ENCODE data around the gene RNF26.

RNF26 gene

DNA sequence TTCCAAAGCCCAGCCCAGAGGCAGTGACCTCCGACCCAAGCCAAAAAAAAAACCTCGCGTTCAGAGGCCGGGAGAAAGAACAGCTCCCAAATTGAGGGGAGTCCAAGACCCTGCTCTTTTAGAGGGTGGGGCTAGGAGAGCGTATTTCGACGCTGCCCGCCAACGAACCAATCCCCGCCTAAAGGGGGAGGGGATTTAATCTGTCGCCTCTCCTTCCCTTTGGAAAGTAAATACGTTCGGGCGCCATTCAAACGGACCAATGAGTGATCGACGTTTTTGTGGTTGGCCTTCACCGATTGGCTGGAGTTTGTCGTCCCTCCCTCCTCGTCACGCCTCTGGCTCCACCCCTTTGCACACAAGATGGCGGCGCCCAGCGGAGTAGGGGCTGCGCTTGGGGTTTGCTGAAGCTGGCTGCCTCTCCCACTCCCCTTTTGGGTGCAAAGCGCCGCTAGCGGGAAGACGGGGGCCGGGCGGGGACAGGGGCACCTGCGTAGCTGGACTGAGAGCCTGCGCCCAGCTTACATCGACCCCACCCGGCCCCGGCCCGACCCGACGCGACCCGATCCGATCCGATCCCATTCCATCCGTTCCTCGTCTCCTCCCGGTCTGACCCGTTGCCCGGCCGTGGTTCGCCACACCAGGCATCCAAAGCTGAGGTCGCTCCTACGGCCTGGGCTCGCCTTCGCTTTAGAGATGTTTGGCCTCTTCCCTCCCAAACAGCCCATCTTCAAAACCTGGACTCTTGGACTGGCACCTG is at the start of gene RNF26:
Gene RNF26 (plus strand): TSS at position 354 of the 757 bp plus-strand sequence. CDS start 596 bp downstream, outside the sequence.
- DNase-seq: peak; percentile 94

DNA sequence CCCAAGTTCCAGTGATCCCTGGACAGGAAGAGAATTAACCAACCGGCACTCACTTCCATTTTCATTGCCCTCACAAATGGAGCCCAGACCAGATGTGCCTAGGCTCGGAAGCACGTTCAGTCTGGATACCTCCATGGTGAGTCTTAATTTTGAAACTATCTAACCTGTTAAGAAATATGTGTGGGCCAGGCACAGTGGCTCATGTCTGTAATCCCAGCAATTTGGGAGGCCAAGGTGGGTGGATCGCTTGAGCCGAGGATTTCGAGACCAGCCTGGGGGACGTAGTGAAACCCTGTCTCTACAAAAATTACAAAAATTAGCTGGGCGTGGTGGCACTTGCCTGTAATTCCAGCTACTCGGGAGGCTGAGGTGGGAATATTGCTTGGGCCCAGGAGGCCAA is 48.9 kb upstream of the RNF26 start:
- no peak for DNase-seq

DNA sequence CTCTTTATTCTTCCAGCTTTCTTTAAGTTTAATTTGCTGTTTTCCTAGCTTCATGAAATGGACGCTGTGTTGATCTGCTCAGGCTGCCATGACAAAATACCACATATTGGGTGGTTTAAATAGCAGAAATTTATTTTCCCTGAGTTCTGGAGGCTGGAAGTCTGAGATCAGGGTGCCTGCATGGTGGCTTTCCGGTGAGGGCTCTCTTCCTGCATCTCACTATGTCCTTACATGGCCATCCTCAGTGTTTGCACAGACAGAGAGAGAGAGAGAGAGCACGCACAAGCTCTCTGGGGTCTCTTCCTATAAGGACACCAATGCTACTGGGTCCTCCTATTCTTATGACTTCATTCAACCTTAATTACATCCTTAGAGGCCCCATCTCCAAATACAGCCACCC is 46.1 kb upstream of the RNF26 start:
- DNase-seq: no peak

DNA sequence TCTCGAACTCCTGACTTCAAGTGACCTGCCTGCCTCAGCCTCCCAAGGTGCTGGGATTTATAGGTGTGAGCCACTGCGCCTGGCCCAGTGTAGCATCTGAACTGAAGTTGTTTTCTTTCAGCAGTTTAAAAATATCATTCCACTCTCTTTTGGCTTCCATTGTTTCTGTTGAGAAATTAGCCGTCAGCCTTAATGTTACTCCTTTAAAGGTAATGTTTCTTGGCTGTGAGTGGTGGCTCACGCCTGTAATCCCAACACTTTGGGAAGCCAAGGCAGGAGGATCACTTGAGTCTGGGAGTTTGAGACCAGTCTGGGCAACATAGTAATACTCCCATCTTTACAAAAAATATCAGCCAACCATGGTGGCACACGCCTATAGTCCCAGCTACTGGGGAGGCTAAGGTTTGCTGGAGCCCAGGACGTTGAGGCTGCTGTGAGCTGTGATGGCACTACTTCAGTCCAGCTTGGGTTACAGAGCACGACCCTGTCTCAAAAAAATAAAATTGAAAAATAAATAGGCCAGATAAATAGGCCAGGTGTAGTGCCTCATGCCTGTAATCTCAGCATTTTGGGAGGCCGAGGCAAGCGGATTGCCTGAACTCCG is 43.3 kb upstream of the RNF26 start:
- DNase-seq: no peak

DNA sequence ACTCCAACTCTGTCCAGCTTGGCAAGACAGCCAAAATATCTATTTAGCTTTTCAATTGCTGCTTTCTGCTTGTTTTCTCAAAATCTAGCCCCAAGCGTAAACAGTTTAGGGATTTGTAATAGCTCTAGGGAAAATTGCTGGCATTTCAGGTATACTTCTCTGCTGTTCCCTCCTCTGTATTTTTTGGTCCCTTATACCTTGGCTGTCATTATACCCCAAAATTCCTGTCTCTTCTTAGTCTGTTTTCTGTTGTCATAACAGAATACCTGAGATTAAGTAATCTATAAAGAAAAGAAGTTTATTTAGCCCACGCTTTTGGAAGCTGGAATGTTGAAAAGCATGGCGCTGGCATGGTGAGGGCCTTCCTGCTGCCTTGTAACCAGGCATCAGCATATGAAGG is 40.9 kb upstream of the RNF26 start:
- DNase-seq: no peak

DNA sequence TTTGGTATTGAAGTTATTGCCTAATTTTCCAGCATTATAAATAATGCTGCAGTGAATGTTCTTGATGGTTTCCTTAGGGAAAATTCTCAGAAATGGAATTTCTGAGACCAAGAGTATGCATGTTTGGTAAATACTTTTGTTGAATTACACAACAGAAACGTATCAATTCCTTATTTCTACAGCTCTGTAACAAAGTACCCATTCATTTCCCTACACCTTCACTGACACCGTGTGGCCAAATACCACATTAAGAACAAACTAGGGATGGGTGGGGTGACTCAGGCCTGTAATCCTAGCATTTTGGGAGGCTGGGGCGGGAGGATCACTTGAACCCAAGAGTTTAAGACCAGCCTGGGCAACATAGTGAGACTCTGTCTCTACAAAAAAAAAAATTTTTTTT is 39.1 kb upstream of the RNF26 start:
- no peak for DNase-seq

DNA sequence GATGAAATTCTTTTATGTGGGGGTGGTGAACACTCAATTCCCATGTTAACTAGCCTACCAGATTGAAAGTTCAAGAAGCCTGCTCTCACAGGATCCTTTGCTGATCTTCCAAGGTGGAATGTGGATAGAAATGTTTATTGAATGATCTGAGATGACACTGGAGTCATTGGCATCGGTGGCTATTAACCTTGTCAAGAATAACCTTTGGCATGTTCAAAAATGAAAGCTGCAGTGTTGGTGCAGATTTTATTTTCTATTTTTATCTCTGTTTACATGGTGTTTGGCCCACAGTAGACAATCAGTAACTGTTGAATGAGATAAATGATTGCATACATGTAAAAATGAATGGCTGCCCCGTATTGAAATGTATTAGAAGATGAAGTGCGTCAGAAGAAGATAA is 36.4 kb upstream of the RNF26 start:
- no peak for DNase-seq

DNA sequence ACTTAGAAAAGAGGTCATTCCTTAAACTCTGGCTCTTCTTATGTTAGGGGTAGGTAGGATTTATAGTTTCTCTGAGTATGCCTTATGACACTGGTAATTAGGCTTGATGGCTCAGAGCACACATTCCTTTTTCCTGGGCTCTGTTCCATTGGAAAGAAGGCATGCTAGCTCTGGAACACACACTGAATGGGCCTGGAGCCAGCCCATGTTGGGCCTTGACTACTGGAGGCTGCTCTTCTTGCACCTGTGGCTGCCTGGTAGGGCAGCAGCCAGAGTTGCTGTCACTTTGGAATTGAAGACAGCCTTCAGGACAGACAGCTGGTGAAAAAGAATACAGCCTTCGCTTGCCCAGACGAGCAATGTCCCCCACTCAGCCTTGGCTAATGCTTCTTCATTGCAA is 35.6 kb upstream of the RNF26 start:
- no peak for DNase-seq

DNA sequence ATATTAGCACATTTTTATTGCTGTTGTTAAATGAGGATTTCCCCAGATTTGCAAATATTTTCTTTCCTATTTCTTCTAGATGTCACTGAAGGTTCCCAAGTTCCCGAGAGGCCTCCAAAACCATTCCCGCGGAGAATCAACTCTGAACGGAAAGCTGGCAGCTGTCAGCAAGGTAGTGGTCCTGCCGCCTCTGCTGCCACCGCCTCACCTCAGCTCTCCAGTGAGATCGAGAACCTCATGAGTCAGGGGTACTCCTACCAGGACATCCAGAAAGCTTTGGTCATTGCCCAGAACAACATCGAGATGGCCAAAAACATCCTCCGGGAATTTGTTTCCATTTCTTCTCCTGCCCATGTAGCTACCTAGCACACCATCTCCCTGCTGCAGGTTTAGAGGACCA is 34.9 kb upstream of the RNF26 start:
- DNase-seq: no peak

DNA sequence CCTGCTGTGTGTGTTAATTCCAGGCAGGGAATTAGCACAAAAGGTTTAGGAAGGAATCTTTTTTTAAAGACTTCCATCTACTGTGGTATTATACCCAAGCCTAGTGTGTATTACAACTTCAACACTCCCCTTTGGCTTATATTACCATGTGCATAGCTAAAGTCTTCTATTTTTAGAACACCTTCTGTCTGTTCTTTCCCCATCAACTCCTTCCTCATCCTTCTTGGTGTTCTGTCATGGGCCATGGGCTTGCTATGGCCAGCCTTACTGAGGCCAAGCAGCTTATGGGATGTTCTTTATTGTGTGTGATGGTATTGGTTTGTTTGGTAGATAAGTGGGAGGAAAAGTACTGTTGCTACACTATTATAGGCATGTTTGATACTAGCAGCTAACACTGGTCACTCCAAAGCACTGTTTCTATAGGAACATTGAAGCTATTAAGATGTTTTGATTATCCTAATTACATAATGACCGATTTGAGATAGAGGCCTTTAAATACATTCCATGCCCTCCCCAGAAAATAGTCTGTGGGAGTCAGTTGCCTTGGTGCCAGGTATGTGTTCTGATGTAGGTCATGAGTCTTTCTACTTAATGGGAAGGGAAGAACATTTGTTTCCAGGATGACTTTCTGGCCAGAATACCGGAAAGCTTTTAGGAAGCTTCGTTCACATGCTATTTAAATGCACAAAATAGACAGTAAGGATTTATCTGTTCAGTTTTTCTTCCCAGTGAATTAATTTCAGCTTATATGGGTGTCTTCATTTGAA is 33.9 kb upstream of the RNF26 start:
- no peak for DNase-seq

DNA sequence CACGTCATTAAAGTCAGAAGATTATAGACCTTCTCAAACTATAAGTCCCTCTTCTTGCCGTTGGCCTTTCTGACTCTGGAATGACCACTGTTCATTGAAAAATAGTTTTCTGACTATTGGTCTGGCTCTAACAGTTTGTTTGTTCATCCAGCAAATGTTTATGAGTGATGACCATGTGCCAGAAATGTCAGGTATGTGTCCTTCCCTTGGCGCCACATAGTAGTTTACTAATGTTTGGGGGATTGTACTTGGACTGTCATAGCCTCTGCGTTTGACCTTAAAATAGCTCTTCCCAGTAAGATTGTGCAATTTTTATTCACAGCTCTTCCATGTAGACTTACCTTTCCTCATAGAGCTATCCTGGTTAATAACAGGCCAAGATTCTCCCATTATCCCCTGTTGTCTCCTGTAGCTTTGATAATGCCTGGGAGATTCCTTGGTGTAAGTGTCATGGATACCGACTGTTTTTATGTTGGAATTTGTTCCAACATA is 31.1 kb upstream of the RNF26 start:
- DNase-seq: no peak

DNA sequence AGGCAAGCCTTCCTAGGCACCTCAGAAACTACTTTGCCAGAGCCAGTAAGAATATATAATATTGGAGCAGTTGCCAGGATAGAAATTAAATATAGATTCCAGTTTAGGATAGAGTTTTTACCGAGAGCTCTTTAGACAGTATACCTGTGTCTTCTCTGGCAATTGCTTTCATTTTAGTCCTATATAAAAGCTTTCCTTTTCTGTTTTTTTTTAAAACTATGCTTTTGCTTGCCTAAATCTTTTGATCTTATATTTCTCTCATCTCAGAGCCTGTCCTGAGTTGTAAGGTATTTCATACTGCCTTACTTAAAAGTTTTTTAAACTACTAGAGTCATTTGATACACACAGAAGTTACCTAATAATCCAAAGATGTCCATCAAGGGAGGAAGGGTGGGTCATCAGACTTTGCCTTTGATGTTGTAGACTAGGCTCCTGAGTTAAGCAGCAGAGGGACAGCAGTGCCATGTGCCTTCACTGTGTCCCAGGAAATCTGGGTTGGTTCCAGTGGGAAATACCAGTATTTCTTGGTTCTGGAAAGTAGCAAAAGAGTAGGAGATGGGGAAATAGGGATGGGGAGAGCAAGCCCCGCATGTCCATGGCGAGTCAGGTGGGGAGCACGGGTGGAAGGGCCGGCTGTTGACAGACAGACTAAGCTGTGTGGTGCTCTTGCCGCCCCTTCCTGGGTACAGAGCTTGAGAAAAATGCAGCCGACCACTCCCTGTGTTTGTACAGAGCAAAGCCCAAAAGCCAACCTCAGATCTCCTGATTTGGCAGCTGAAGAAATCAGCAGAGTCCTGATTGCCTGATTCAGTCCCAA is 28.6 kb upstream of the RNF26 start:
- no peak for DNase-seq

DNA sequence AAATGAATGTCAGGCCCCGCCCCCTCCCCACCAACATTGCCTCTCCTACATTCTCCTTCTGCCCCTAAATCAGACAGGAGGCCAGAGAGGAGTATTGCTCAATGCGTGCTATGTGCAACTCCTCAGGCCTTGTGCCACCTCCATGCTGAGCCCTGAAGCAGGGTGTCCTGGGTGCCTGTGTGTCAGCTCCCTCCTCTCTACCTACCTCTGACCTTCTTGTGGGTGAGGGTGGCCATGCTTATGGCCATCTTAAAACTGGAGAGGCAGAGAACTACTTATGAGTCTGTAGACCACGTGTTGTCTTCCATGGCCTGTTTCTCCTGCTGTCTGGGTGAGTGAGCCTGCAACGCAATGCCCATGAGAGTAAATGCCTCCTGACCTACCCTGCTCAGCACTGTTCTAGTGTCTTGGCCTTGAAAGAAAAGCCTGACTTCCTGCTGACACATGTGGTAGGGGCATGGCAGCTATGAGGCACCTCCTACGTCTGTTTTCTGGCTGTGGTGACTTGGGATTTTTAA is 27.9 kb upstream of the RNF26 start:
- DNase-seq: no peak

DNA sequence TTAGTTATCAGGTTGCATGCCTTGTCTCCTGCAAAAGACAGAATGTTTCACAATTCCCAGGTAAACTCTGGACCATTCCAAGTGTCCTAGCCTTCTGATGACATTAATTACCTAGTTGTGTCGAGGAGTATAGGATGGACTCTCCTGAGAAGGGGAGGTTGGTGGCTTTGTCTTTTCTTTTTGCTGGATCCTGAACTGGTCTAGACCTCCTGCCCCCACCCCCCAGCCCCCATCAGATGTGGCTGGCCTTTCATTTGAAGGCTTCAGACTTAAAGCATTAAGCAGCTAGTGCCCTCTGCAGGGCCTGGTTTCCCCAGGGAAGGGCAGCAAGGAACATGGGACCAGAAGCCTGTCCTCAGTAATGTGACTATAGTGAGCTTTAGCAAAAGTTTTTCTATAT is 27.1 kb upstream of the RNF26 start:
- no peak for DNase-seq

DNA sequence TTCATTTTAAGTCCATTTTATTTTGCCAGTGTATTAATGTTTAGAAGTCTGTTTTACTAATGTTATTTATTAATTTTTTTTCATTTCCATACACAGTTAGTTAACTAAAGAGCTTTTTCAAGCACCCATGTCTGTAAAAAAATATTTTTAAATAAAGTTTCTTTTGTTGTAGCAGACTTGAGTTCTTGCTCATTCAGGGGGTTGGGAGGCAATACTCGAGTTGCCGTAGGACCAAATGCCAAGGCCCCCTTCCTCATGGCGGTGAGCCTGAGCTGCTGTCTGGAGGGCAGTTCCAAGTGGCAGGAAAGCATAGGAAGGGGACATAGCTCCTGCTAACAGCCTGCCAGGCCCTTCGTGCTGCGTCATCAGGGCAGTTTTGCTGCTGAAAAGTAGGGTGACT is 26.4 kb upstream of the RNF26 start:
- DNase-seq: no peak

DNA sequence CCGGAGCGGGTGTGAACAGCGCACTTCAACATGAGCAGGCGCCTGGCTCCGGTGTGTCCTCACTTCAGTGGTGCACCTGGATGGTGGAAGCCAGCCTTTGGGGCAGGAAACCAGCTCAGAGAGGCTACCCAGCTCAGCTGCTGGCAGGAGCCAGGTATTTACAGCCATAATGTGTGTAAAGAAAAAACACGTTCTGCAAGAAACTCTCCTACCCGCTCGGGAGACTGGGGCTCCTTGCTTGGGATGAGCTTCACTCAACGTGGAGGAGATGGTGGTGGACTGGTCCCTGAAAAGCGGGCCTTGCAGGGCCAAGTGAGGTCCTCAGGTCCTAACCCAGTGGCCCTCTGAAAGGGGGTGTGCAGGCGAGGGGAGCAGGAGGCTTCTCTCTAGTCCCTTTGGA is 24.9 kb upstream of the RNF26 start:
- no peak for DNase-seq

DNA sequence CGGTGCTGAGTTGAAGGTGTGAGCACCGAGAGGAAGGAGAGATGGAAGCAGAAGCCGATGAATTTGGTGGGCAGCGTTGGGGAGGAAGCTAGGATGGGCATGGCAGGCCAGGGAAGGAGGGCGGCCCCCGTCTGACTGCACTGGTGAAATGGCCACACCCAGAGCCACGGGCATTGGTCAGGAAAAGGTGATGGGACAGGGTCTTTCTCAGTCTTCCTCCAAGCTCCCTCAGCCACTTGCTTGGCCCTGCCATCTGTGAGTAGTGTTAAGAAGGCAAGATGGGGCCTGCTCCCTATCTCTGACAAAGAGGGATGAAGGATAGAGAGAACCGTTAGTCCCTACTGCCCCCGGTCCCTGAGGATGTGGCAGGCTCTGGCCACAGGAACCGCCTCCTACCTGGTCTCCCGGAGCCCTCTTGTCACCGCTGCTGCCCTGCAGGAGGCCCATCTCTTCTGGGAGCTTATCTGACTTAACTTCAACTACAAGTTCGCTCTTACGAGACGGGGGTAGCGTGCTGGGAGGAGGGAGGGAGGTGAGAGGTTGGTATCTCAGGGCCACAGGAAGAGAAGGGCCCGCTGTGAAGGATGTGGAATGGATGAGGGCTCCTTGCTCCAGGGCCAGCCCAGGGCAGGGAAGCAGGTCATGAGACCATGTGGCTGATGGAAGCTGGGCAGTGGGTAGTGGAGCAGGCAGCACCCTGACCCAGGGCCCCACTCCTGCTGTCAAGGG is 24.2 kb upstream of the RNF26 start:
- DNase-seq: no peak

DNA sequence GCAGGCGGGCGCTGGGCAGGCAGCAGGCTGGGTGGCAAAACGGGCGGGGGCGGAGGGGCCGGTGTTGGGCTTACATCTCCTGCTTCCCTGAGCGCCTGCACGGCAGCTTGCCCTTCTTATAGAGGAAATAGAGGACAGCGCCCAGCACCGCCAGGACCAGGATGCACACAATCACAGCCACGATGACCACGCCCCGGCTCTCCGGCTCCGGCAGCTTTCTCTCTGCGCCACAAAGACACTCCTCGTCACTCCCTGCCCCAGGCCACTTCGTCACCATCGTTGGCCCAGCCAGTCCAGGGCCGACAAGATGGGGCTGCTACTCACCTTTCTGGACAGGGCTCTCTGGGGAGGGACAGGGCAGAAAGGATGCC is 23.7 kb upstream of the RNF26 start:
- no peak for DNase-seq

DNA sequence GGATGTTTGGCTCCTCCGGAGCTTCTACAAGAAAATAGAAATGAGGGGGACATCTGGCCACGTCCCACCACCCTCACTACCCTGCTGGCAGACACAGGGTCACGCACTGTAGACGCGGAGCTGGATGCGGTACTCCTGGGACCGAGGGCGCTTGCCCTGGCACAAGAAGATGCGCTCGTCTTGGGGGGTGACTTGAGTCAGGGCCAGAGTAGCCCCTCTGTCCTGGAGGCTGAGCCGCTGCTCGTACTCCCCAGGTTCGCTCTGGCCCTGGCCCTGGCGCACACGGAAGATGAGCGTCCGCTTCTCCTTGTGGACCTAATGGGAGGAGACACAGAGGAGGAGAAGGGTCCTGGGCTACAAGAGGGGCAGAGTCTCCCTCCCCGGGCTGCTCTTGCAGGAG is 19.6 kb upstream of the RNF26 start:
- DNase-seq: no peak

DNA sequence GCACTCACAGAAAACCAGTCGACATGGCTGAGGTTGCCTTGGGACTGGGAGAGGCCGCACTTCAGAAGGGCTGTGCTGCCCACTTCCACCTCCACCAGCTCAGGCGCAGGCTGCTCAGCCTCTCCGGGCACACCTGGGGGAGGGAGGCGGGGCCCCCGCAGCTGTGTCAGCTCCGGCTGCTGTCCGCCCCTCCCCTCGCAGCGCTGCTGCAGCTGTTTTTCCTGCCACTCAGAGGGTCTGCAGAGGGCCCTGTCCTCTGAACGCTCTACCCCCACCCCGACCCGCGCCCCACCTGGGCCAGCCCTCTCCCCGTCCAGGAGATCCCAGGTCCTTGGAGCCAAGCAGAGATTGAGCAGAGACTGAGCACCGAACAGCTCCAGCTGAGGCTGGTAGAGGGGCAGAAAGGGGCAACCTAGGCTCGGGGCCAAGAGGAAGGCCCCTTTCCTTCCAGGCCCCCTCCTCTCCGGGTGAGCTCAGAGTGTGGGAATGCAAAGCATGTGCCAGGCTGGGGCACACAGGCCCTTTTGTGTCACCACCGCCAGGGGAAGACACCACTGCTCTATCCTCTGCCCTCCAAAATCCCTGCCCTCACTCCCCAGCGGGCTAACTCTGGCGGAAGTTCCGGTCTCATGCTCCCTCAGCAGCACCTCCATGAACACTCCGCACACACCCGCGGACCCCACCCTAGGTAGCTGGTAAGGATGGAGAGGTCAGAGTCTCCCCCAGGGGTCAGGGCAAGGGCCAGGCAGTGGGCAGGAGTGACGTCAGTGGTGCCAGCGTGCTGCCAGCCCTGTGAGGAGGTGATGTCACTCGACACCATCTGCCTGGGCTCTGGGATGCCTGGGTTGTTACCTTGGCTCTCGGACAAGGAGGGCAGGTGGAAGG is 19.0 kb upstream of the RNF26 start:
- peak; percentile 72 for DNase-seq

Measured in NCI-H510A (cell line).